OCI-LY1 (cell line): ENCODE data around the gene SNX5.

Source experiments
- H2AFZ ChIP-seq: fragments of 200-600 bp; sonication (generic), shearing (Covaris generic); 2 replicates; pipeline ENCODE4 v1.6.0; 2014; ENCODE audit warnings: antibody characterized with exemption, mild to moderate bottlenecking, low read length
- H3F3A ChIP-seq: fragments of 200-600 bp; sonication (generic), shearing (Covaris generic); 2 replicates; pipeline ENCODE4 v1.6.0; 2014; ENCODE audit warnings: mild to moderate bottlenecking, antibody characterized with exemption, low read length, moderate library complexity; ENCODE audit not compliant: insufficient read depth
- H3K27ac ChIP-seq: fragments of 200-600 bp; sonication (generic); 2 replicates; pipeline ENCODE4 v1.5.1; 2014; ENCODE audit warnings: low read length, mixed run types, mild to moderate bottlenecking, low read depth; ENCODE audit not compliant: poor library complexity, severe bottlenecking
- H3K27me3 ChIP-seq: fragments of 200-600 bp; sonication (generic); 2 replicates; pipeline ENCODE4 v1.6.0; 2014; ENCODE audit warnings: antibody characterized with exemption, mild to moderate bottlenecking, low read length, moderate library complexity; ENCODE audit not compliant: insufficient read depth
- H3K36me3 ChIP-seq: fragments of 200-600 bp; sonication (generic); 2 replicates; pipeline ENCODE4 v1.6.1; 2014; ENCODE audit warnings: mild to moderate bottlenecking, antibody characterized with exemption, low read length, moderate library complexity, mixed read lengths; ENCODE audit not compliant: insufficient read depth
- H3K4me1 ChIP-seq: fragments of 200-600 bp; sonication (generic); 2 replicates; pipeline ENCODE4 v1.5.1; 2014; ENCODE audit warnings: mild to moderate bottlenecking, low read length, moderate library complexity; ENCODE audit not compliant: insufficient read depth, severe bottlenecking
- H3K4me2 ChIP-seq: fragments of 200-600 bp; sonication (generic), shearing (Covaris generic); 2 replicates; pipeline ENCODE4 v1.6.1; 2014; ENCODE audit warnings: low read length
- H3K4me3 ChIP-seq: fragments of 200-600 bp; sonication (generic); 2 replicates; pipeline ENCODE4 v1.5.1; 2014; ENCODE audit warnings: low read length, low read depth, mild to moderate bottlenecking, mixed read lengths; ENCODE audit not compliant: poor library complexity, severe bottlenecking
- H3K79me2 ChIP-seq: fragments of 200-600 bp; shearing (Covaris generic); 2 replicates; pipeline ENCODE4 v1.6.1; 2016; ENCODE audit warnings: mixed run types, low read length, mixed read lengths; ENCODE audit not compliant: insufficient read depth
- H3K9ac ChIP-seq: fragments of 200-600 bp; sonication (generic), shearing (Covaris generic); 2 replicates; pipeline ENCODE4 v1.6.1; 2014; ENCODE audit warnings: mild to moderate bottlenecking, low read length, mixed read lengths
- H3K9me2 ChIP-seq: fragments of 200-600 bp; sonication (generic), shearing (Covaris generic); 2 replicates; pipeline ENCODE4 v1.6.1; 2014; ENCODE audit warnings: low read depth, mild to moderate bottlenecking, low read length, mixed read lengths
- H3K9me3 ChIP-seq: fragments of 200-600 bp; shearing (Covaris generic); 2 replicates; pipeline ENCODE4 v1.6.1; 2014; ENCODE audit warnings: low read length, mixed read lengths
- H4K20me1 ChIP-seq: fragments of 200-600 bp; sonication (generic), shearing (Covaris generic); 2 replicates; pipeline ENCODE4 v1.6.0; 2016; ENCODE audit warnings: mild to moderate bottlenecking, low read length; ENCODE audit not compliant: insufficient read depth
- CTCF ChIP-seq: fragments of 200-600 bp; sonication (generic), shearing (Covaris generic); IDR thresholded peaks from 2 replicates; pipeline ENCODE4 v1.5.1; 2017; ENCODE audit warnings: mild to moderate bottlenecking, antibody characterized with exemption, low read length, moderate library complexity, mixed read lengths
- EZH2 ChIP-seq: fragments of 200-600 bp; sonication (generic), shearing (Covaris generic); IDR thresholded peaks from 2 replicates; pipeline ENCODE4 v1.8.0; 2017; ENCODE audit warnings: borderline replicate concordance, mixed run types, mild to moderate bottlenecking, antibody characterized with exemption, low read length, moderate library complexity, mixed read lengths

SNX5 gene

GRCh38 chr20:18014411-18014810 lies 45.8 kb upstream of the SNX5 start:
- TF ChIP-seq EZH2 (no peak), CTCF (no peak)
- no peaks in the 10 kb centered on the region for H3K4me1 ChIP-seq
- H3K9ac ChIP-seq: no peak overlapping the region
- H3K27me3 ChIP-seq: no peaks in the 10 kb centered on the region
- H3F3A ChIP-seq: no peaks in the 10 kb centered on the region
- no peaks in the 10 kb centered on the region for H4K20me1 ChIP-seq
- H3K27ac ChIP-seq: no peak overlapping the region
- H3K79me2 ChIP-seq: no peaks in the 10 kb centered on the region
- no peak overlapping the region for H2AFZ ChIP-seq
- H3K4me2 ChIP-seq: no peak overlapping the region
- H3K9me2 ChIP-seq: no peaks in the 10 kb centered on the region
- no peak overlapping the region for H3K4me3 ChIP-seq
- no peaks in the 10 kb centered on the region for H3K9me3 ChIP-seq
- H3K36me3 ChIP-seq: no peaks in the 10 kb centered on the region

GRCh38 chr20:18012901-18013300 lies 44.3 kb upstream of the SNX5 start:
- no peak for TF ChIP-seq CTCF
- no peak for TF ChIP-seq EZH2
- H3K9me3 ChIP-seq: no peaks in the 10 kb centered on the region

GRCh38 chr20:18011951-18012645 lies 43.5 kb upstream of the SNX5 start:
- no peak overlapping the region for H3K4me3 ChIP-seq
- H3K36me3 ChIP-seq: no peaks in the 10 kb centered on the region
- TF ChIP-seq EZH2: no peak
- TF ChIP-seq CTCF: no peak
- H3F3A ChIP-seq: no peaks in the 10 kb centered on the region
- no peaks in the 10 kb centered on the region for H3K79me2 ChIP-seq
- H4K20me1 ChIP-seq: no peaks in the 10 kb centered on the region
- H3K4me2 ChIP-seq: no peak overlapping the region
- no peaks in the 10 kb centered on the region for H3K4me1 ChIP-seq
- no peaks in the 10 kb centered on the region for H3K27me3 ChIP-seq
- no peak overlapping the region for H3K9ac ChIP-seq
- no peaks in the 10 kb centered on the region for H3K9me3 ChIP-seq
- no peak overlapping the region for H2AFZ ChIP-seq
- H3K27ac ChIP-seq: no peak overlapping the region
- no peaks in the 10 kb centered on the region for H3K9me2 ChIP-seq

More at GRCh38 chr20:18012901-18013300, 44.3 kb upstream of the SNX5 start:
- Histone ChIP-seq H3K9ac (no peak overlapping the region), H3K4me3 (no peak overlapping the region), H3K79me2 (no peaks in the 10 kb centered on the region), H3K4me1 (no peaks in the 10 kb centered on the region), H3K9me2 (no peaks in the 10 kb centered on the region), H3K27ac (no peak overlapping the region), H3K36me3 (no peaks in the 10 kb centered on the region), H3K4me2 (no peak overlapping the region), H3K27me3 (no peaks in the 10 kb centered on the region), H3F3A (no peaks in the 10 kb centered on the region), H2AFZ (no peak overlapping the region), H4K20me1 (no peaks in the 10 kb centered on the region)
